ENCODE data around the gene TMPRSS11D.

TMPRSS11D gene

DNA sequence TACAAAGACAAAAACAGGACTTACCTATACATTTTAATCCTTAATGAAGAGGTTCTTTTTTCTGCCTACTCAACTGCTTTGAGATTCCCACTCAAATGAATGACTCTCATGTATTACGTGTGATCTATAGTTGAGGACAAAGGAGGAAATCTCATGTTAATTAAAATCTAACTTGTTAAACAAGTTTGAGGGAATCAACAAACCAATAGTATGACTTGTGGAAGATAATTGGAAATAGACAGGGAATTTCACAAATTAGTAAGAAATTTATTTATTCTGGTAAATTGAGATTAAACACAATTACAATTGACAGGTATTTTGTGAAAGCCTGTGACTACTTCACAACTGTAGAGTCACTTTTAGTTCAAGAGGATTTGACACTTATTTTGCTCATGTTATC is at the start of gene TMPRSS11D:
Gene TMPRSS11D, minus strand, starts transcription at position 101 of the 400 bp plus-strand sequence. Its CDS starts 69 bp downstream, at position 32.
- no peak for DNase-seq

DNA sequence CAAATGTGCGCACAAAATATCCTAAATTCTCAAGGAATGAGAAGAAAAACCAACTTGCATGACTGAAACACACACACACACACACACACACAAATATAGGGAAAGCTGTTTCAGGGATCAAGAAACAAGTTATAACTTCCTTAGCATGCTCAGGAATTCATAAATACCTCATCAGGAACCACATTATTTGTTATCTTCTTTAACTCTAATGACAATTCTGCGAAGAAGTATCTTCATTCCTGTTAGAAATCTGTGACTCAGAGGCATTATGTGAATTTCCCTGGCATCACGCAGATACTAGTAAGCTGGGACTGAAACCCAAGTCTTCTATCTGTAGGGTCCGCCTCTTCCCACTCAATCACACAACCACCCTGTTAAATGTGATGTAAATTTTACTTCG is 49.2 kb upstream of the TMPRSS11D start:
- DNase-seq = no peak

DNA sequence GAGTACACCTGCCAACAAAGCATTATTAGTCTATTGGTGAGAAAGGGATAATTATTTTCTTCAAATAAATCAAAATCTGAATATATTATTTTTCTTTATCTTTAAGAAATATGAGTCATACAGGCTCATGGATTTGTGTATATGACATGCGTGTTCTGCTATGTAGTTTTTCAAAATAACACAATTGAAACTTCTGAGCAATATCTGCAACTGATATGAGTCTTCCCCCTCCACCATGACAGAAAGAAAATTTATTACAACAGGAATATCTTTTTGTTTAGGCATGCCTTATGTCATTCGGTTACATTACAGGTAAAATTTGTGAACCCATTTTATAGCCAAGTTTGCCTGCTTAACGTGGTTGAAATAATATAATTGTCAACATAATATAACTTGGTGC is 47.5 kb upstream of the TMPRSS11D start:
- DNase-seq = no peak

DNA sequence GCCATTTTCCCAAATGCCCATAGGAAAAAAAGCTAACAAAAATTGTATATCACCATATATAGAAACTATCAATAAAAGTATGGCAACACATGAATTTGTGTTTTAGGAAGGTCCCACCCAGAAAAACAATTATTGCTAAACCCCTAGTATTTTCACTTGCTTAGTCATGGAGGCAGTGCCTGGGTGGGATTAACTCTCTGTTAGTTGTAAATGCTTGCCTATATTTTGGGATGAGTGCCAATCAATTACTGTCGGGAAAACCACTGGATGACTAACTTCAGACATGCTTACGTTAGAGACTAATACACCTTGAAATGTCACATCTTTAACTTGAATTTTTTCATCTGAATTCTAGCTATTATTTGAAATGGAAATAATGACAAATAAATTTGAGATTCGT is 45.6 kb upstream of the TMPRSS11D start:
- no peak for DNase-seq

- DNase-seq = no peak
Measured at GRCh38 chr4:67928546-67928945, 44.7 kb upstream of the TMPRSS11D start.

- no peak for DNase-seq
Measured at GRCh38 chr4:67927251-67927650, 43.4 kb upstream of the TMPRSS11D start.

GRCh38 chr4:67926485-67926884 is 42.7 kb upstream of the TMPRSS11D start:
- DNase-seq = no peak

DNA sequence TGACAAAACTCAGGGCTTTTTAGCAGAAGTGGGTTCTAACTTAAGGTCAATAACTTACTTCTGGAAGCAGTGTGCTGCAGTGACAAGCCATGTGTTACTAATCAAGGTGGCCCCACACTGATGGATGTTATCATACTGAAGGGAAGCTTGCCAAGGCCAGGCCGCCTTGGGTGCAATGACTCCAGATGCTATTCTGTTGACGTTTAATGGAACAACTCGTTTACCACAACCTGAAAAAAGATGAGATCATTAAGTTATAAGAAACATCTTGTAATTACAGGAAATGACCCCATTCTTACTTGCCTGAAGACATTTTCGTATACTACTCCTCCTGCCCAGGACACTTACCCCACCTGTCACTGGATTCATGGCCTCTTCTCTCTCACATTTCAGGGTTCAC is 38.9 kb upstream of the TMPRSS11D start:
- no peak for DNase-seq

- DNase-seq = no peak
Measured at GRCh38 chr4:67918428-67918827, 34.6 kb upstream of the TMPRSS11D start.

GRCh38 chr4:67915400-67915966 is 31.7 kb upstream of the TMPRSS11D start:
- no peak for DNase-seq

DNA sequence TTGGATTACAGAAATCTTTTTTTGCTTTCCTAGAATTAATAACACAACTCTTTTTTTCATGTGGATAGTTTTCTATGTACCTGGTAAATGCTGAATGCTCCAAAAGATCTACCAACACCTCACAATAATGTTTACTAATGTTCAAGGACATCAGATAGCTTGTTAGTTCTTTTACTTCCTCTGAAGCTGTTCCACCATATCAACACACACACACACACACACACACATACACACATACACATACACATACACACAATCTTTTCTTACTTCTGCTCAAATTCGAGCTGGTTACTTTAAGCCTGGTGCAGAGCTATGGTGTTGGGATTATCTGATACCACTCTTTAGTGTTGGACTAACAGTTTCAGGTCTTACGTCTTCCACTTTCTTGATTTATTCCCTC is 28.3 kb upstream of the TMPRSS11D start:
- no peak for DNase-seq

GRCh38 chr4:67911638-67912037 is 27.8 kb upstream of the TMPRSS11D start:
- no peak for DNase-seq

DNA sequence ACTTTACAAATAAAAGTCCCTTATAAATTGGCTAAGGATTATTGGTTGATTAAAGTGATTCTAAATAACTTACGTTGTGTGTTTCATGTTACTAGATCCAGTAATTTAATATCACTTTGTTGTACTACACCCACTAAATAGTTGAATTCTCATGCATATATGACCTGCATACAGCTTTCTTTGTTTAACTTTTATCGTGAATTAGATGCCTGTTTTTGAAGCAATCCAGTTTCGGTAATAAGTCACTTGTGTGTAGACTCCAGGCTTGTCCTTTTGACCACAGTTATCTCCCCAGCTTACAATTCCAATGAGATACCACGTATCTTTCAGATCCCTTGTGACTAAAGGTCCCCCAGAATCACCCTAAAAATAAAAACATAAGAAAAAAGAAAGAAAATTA is 27.3 kb upstream of the TMPRSS11D start:
- no peak for DNase-seq

GRCh38 chr4:67910585-67910905 is 26.7 kb upstream of the TMPRSS11D start:
- no peak for DNase-seq

GRCh38 chr4:67909905-67910584 is 26.2 kb upstream of the TMPRSS11D start:
- DNase-seq = no peak

DNA sequence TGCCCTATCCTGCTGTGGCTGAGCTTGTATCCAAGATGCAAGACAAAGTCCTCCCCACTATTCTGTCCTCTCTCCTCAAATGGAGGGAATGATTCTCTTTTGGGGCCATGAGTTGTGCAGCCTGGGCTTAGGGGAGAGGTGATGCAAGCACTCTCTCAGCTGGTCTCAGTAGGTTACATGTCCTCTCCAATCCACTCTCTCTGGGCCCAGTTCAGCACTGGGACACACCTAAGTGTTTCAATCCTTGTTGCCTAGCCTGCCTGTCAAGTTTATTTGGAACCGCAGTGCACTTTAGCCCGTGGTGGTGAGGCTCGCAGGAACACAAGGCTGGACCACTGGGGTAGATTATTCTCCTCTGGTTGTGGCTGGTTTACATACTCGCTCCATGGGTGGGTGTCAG is 23.8 kb upstream of the TMPRSS11D start:
- no peak for DNase-seq

GRCh38 chr4:67899096-67899495 is 15.3 kb upstream of the TMPRSS11D start:
- no peak for DNase-seq

- DNase-seq = no peak
Measured at GRCh38 chr4:67897686-67898085, 13.9 kb upstream of the TMPRSS11D start.

GRCh38 chr4:67896421-67897065 is 12.7 kb upstream of the TMPRSS11D start:
- DNase-seq = no peak

- no peak for DNase-seq
Measured at GRCh38 chr4:67894659-67895058, 10.9 kb upstream of the TMPRSS11D start.

DNA sequence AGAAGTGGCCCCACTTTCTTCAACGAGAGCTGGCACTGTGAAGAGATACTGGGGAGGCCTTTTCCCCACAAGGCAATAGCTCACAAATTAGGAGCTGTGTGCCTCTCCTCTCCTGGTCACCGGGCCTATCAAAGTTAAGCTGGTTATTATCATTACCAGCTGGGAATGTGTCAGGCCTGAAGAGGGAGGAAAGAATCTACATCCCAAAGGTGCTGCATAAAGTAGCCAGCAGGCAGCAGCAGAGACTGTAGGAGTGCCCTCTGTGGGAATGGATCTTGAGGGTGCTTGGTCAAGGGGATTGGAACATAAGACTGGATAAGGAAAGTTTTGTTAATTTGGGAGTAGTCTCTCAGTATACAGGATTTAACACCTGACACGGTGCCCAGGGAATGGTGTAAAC is 9.1 kb upstream of the TMPRSS11D start:
- no peak for DNase-seq

DNA sequence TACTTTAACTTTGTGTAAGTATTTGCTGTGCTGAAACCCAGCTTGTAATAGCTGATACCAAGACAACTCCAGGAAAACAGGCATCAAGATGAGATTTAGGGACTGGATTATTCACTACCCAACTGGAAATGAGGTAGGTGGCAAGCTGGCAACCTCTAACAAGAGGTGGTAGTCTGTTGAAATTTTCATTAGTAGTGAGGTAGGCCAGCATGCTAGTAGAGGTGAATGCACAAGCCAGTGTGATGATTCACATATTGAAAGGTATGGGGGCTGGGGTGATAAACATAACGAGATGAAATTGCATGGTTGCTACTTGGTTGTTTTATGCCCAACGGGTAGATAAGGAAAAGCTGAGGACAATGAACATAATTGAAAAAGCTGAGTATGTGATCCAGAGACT is 8.5 kb upstream of the TMPRSS11D start:
- DNase-seq = no peak

GRCh38 chr4:67891645-67892044 is 7.8 kb upstream of the TMPRSS11D start:
- DNase-seq = no peak

GRCh38 chr4:67886281-67886680 is 2.5 kb upstream of the TMPRSS11D start:
- no peak for DNase-seq

DNA sequence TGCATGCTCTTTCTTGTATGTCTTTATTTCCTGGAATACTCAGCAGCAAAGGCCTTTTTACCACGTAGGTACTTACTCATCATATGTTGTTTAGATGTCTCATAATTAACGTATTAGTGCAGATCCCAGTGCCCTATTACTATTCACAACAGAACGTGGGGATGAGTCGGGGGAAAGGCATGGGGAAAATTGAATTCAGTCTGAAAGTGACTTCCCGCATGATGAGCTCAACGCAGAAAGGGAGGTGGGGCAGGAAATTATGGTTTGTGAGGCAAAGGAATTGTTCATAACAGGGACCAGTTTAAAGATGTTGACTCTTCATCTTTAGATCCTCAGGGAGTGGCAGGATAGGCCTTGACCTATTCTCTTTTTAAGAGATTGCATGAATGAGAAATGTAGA is 2.0 kb upstream of the TMPRSS11D start:
- no peak for DNase-seq

All from NCI-H524 treated with DMSO at 0.1 percent for 48 hours (cell line).